Suppressor macrophage treated with lipopolysaccharide for 1 hour (primary cell): Measurements from ENCODE around the gene GTPBP2.

Experiments used
- DNase-seq, 3 donors: peaks; one replicate each; pipeline ENCODE4 v3.0.0-alpha.2; 2020 to 2022

Gene GTPBP2

GRCh38 chr6:43575105-43575771, 53.8 kb downstream of the GTPBP2 start:
- peak; percentile 65 to 87 (median 69) for DNase-seq

GRCh38 chr6:43572015-43572414, 57.0 kb downstream of the GTPBP2 start:
- DNase-seq: no peak

GRCh38 chr6:43570876-43571441, 58.1 kb downstream of the GTPBP2 start:
- peak in 2 of 3 donors; percentile 22 to 43 for DNase-seq
